Glomerular endothelial cell (primary cell): ENCODE results near the gene LENG8. TPM values are rescaled to one million over a fixed set of nuclear protein-coding genes. Genes with fewer than 3 reads are reported as not detected.
"Not testable (repeated sequence)": the region's sequence is repeated elsewhere in the genome, so short reads cannot be mapped to it uniquely, and the experiment has no call there.

ENCODE experiments used
- DNase-seq: peaks from one replicate; pipeline ENCODE4 v3.0.0-alpha.2; 2011; ENCODE audit warnings: low read depth, low spot score; ENCODE audit errors: extremely low read depth
- total RNA-seq: library from RNA; depleted of rRNA; stranded (reverse); fragments of >200 nt; gene quantifications from 2 replicates; pipeline ENCODE4 v1.2.3, GENCODE V29; 2015

The LENG8 gene
- total RNA-seq, 1 donor from 2014 or later = 127 TPM

- no peak for DNase-seq
These were observed 29.8 kb downstream of the LENG8 start for GRCh38 chr19:54478677-54479266.

- DNase-seq = no peak
These were observed 31.1 kb downstream of the LENG8 start for GRCh38 chr19:54480051-54480450.

GRCh38 chr19:54481326-54481930, 32.4 kb downstream of the LENG8 start:
- no peak for DNase-seq

GRCh38 chr19:54482889-54483288, 33.9 kb downstream of the LENG8 start:
- DNase-seq = no peak

- no peak for DNase-seq
These were observed 35.5 kb downstream of the LENG8 start for GRCh38 chr19:54484451-54484850.

GRCh38 chr19:54485851-54486250, 36.9 kb downstream of the LENG8 start:
- DNase-seq = no peak

- DNase-seq = no peak
These were observed 40.3 kb downstream of the LENG8 start for GRCh38 chr19:54489341-54489740.

GRCh38 chr19:54489766-54490165, 40.8 kb downstream of the LENG8 start:
- DNase-seq = no peak

GRCh38 chr19:54492568-54492967, 43.6 kb downstream of the LENG8 start:
- no peak for DNase-seq

- DNase-seq = not testable (repeated sequence)
These were observed 44.1 kb downstream of the LENG8 start for GRCh38 chr19:54493056-54493455.

GRCh38 chr19:54493967-54494585, 45.1 kb downstream of the LENG8 start:
- no peak for DNase-seq

- not testable (repeated sequence) for DNase-seq
These were observed 46.3 kb downstream of the LENG8 start for GRCh38 chr19:54495284-54495683.

- DNase-seq = not testable (repeated sequence)
These were observed 48.9 kb downstream of the LENG8 start for GRCh38 chr19:54497747-54498450.

- DNase-seq = not testable (repeated sequence)
These were observed 49.4 kb downstream of the LENG8 start for GRCh38 chr19:54498451-54498772.

GRCh38 chr19:54502518-54503048, 53.6 kb downstream of the LENG8 start, which contains the start of gene LAIR2:
Gene LAIR2, plus strand, starts transcription at chr19:54502831. Its CDS starts 88 bp downstream, at chr19:54502919.
- DNase-seq = no peak

- DNase-seq = not testable (repeated sequence)
These were observed 56.5 kb downstream of the LENG8 start for GRCh38 chr19:54505542-54505941.

- DNase-seq = no peak
These were observed 57.1 kb downstream of the LENG8 start for GRCh38 chr19:54506079-54506478.

- not testable (repeated sequence) for DNase-seq
These were observed 58.2 kb downstream of the LENG8 start for GRCh38 chr19:54507038-54507717.

GRCh38 chr19:54507824-54508223, 58.8 kb downstream of the LENG8 start:
- DNase-seq = no peak

- DNase-seq = not testable (repeated sequence)
These were observed 59.5 kb downstream of the LENG8 start for GRCh38 chr19:54508487-54508886.
